Measurements from ENCODE around the gene INSIG1. TPM values are rescaled to one million over a fixed set of nuclear protein-coding genes. Genes with fewer than 3 reads are reported as not detected.
A peak's percentile ranks its signal among the peaks of the same experiment; 100 is the strongest.

INSIG1 gene
- total RNA-seq, 4 donors from 2014 or later, result 40.1 to 151 (median 79.5) TPM

GRCh38 chr7:155339474-155339873 is 41.8 kb downstream of the INSIG1 start:
- TF ChIP-seq POLR2A (IDR thresholded peaks at IDR 0.05), result no peak
- no peak for TF ChIP-seq CTCF (IDR thresholded peaks at IDR 0.05)
- intact Hi-C loops (cut with DNase I; ENCODE audit: low total_unique reads), result no loop called here
- 70 to 77% methylated on average over 9 to 17 of the region's 17 CpGs for WGBS, 2 donors
- peak in 1 of 2 donors; percentile 60 for DNase-seq (ENCODE audit: low spot score in 2 of 2)
- no peak overlapping the region for H3K4me3 ChIP-seq (ENCODE audit: low read depth, poor library complexity, severe bottlenecking)

GRCh38 chr7:155340071-155340531 is 42.4 kb downstream of the INSIG1 start:
- DNase-seq (ENCODE audit: low spot score in 2 of 2), result peak in 1 of 2 donors; percentile 65
- no peak for TF ChIP-seq POLR2A (IDR thresholded peaks at IDR 0.05)
- TF ChIP-seq CTCF (IDR thresholded peaks at IDR 0.05), result no peak
- no peak overlapping the region for H3K4me3 ChIP-seq (ENCODE audit: low read depth, poor library complexity, severe bottlenecking)
- intact Hi-C loops (cut with DNase I; ENCODE audit: low total_unique reads), result loop anchor here (5.0 kb wide), 2 partner anchors 148 to 413 kb away; no protein-coding TSS in a partner anchor
- 80 to 83% methylated on average over 12 to 14 of the region's 14 CpGs for WGBS, 2 donors

GRCh38 chr7:155340721-155341120 is 43.0 kb downstream of the INSIG1 start:
- DNase-seq (ENCODE audit: low spot score in 2 of 2), result peak in 1 of 2 donors; percentile 39
- TF ChIP-seq POLR2A (IDR thresholded peaks at IDR 0.05) (no peak), CTCF (IDR thresholded peaks at IDR 0.05) (no peak)

GRCh38 chr7:155341463-155341983 is 43.8 kb downstream of the INSIG1 start:
- peak in 1 of 2 donors; percentile 42 for DNase-seq (ENCODE audit: low spot score in 2 of 2)
- WGBS, 2 donors, result 66 to 82% methylated on average over 5 of the region's 5 CpGs
- TF ChIP-seq POLR2A (IDR thresholded peaks at IDR 0.05) (no peak), CTCF (IDR thresholded peaks at IDR 0.05) (no peak)
- H3K4me3 ChIP-seq (ENCODE audit: low read depth, poor library complexity, severe bottlenecking), result no peak overlapping the region
- intact Hi-C loops (cut with DNase I; ENCODE audit: low total_unique reads), result loop anchor here (5.0 kb wide), 2 partner anchors 149 to 414 kb away; no protein-coding TSS in a partner anchor

More at GRCh38 chr7:155340721-155341120, 43.0 kb downstream of the INSIG1 start:
- 84 to 92% methylated on average over 9 of the region's 9 CpGs for WGBS, 2 donors
- H3K4me3 ChIP-seq (ENCODE audit: low read depth, poor library complexity, severe bottlenecking), result no peak overlapping the region
- intact Hi-C loops (cut with DNase I; ENCODE audit: low total_unique reads), result loop anchor here (5.0 kb wide), 2 partner anchors 148 to 413 kb away; no protein-coding TSS in a partner anchor

- DNase-seq (ENCODE audit: low spot score in 2 of 2), result peak in 1 of 2 donors; percentile 68
- intact Hi-C loops (cut with DNase I; ENCODE audit: low total_unique reads), result loop anchor here (5.0 kb wide), 2 partner anchors 150 to 415 kb away; no protein-coding TSS in a partner anchor
Measured at GRCh38 chr7:155342313-155342712, 44.6 kb downstream of the INSIG1 start.

More at GRCh38 chr7:155342313-155342712, 44.6 kb downstream of the INSIG1 start:
- 72 to 74% methylated on average over 11 of the region's 11 CpGs for WGBS, 2 donors
- TF ChIP-seq CTCF (IDR thresholded peaks at IDR 0.05) (no peak), POLR2A (IDR thresholded peaks at IDR 0.05) (no peak)
- H3K4me3 ChIP-seq (ENCODE audit: low read depth, poor library complexity, severe bottlenecking), result no peak overlapping the region
